Mesodermal cell (in vitro differentiated cells): ENCODE measurements around the gene OR13C3. TPM values are rescaled to one million over a fixed set of nuclear protein-coding genes. Genes with fewer than 3 reads are reported as not detected.

Experiments used
- H3K27ac ChIP-seq: 2 replicates; pipeline ENCODE4 v1.7.0; 2013; ENCODE audit warnings: mild to moderate bottlenecking, low read depth, low read length, moderate library complexity; ENCODE audit not compliant: severe bottlenecking
- H3K36me3 ChIP-seq: 2 replicates; pipeline ENCODE4 v1.7.1; 2013; ENCODE audit warnings: mild to moderate bottlenecking, low read length, moderate library complexity; ENCODE audit not compliant: control insufficient read depth, insufficient read depth
- H3K4me1 ChIP-seq: one replicate; pipeline ENCODE4 v1.7.1; 2013; ENCODE audit warnings: mild to moderate bottlenecking, low read length; ENCODE audit not compliant: insufficient read depth, control insufficient read depth, poor library complexity, severe bottlenecking
- H3K4me3 ChIP-seq: 2 replicates; pipeline ENCODE4 v1.7.0; 2013; ENCODE audit warnings: low read length, control low read depth, mild to moderate bottlenecking; ENCODE audit not compliant: insufficient read depth, poor library complexity, severe bottlenecking; ENCODE audit errors: extremely low read depth
- H3K9me3 ChIP-seq: 2 replicates; pipeline ENCODE4 v1.7.1; 2013; ENCODE audit warnings: mild to moderate bottlenecking, low read length, moderate library complexity; ENCODE audit not compliant: control insufficient read depth
- WGBS, 2 experiments: methylation state at CpG; one replicate each; pipeline ENCODE4 v1.1.5; 2013; ENCODE audit warnings: missing lambda C conversion rate in 2 of 2; ENCODE audit not compliant: insufficient coverage in 2 of 2; 5-methylcytosine and 5-hydroxymethylcytosine counted together
- polyA plus RNA-seq, 2 experiments: library from polyadenylated mRNA; stranded (reverse); fragments of 50-300 nt; gene quantifications; one replicate each; pipeline ENCODE4 v1.2.3, GENCODE V29; 2013

OR13C3 gene
- not detected for polyA plus RNA-seq (2013, experiment 1 of 2)
- polyA plus RNA-seq (2013, experiment 2 of 2): not detected

DNA sequence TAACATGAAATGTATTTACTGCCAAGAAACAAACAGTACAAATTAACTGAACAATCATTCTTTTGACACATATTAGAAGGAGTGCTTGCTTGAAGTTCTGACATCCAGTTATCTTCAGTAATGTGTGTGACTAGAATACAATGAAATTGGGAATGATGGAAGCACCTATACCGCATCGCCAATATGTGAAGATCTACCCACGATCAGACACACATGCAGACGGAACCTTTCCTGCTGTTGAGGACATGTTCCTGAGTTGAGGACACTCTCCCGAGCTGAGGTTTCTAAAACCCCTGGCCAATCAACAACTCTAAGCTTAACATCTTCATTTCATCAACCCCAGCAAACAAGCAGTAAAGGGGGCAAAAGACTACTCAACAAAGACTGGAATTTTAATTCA lies at the start of gene OR13C3:
Gene OR13C3 (minus strand): TSS at position 101 of the 400 bp plus-strand sequence. CDS start 133 bp downstream, outside the sequence.
- WGBS, 2 experiments: 86 to 100% methylated on average over 3 to 4 of the region's 5 CpGs
- no peaks in the 10 kb centered on the region for H3K4me1 ChIP-seq
- no peak within 1 kb of the TSS for H3K4me3 ChIP-seq
- no peak within 1 kb of the TSS for H3K27ac ChIP-seq
- no peaks in the 10 kb centered on the region for H3K9me3 ChIP-seq
- H3K36me3 ChIP-seq: no peaks in the 10 kb centered on the region

DNA sequence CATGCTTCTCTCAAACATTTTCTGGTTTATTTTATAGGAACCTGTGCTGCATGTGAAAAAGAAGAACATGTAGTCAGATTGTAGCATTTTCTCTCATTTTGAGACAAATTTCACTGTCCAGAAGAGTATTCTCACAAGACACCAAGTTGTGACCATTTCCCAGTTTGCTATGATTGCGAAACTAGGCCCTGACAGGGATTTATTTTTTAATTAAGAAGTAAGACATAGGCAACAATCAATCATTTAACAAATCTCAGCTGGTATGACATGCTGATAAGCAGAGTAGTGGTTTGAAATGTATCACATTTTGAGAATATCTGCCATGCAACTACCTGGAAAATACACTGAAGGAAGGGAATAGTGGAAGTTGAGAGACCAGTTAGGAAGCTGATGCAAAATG lies 43.9 kb upstream of the OR13C3 start:
- Histone ChIP-seq H3K27ac (no peak overlapping the region), H3K36me3 (no peaks in the 10 kb centered on the region), H3K4me3 (no peak overlapping the region), H3K4me1 (no peaks in the 10 kb centered on the region), H3K9me3 (no peaks in the 10 kb centered on the region)
- no CpG with 5 or more reads among the region's 1 CpG for WGBS, 2 experiments

DNA sequence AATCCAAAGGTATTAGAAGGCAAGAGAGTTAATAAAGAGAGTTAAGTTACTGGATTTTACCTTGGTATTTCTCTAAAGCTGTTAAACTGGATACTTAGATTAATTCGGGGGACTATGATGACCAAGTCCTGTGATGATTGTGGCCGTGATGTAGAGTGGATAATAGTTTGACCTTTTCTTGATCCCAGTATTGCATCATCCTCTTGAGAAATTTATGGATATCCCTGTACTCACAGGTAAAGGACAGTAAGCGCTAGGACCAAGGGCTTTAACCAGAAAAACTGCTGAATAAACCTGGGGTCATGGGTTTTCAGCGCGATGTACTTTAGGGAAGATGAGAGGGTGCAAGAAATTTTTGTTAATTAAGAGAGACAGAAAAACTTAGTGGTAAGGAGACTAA lies 40.6 kb upstream of the OR13C3 start:
- Histone ChIP-seq H3K27ac (no peak overlapping the region), H3K9me3 (no peaks in the 10 kb centered on the region), H3K4me1 (no peaks in the 10 kb centered on the region), H3K4me3 (no peak overlapping the region), H3K36me3 (no peaks in the 10 kb centered on the region)
- WGBS, 2 experiments: 80 to 98% methylated on average over 2 to 3 of the region's 5 CpGs

DNA sequence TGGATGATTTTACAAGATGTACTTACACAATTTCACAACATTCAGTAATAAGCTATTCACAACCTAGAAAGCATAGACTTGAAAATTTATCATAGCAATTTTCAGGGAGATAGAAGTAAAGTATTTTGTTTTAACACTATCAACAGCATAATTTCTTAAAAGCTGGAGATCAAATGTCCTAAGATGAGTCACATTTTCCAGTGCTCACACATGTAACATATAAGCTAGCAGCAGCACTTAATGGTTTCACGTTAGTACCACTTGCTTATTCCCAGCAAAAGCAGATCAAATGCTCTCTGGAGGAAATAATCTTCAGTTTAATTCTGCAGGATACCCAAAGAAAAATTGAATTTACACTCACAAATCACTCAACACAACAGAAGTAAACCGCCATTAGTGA lies 38.8 kb upstream of the OR13C3 start:
- 67 to 89% methylated on average over 1 of the region's 2 CpGs for WGBS, 2 experiments
- H3K36me3 ChIP-seq: no peaks in the 10 kb centered on the region
- H3K9me3 ChIP-seq: peaks cover 4% of the 10 kb centered on the region
- H3K4me3 ChIP-seq: no peak overlapping the region
- H3K4me1 ChIP-seq: no peaks in the 10 kb centered on the region
- no peak overlapping the region for H3K27ac ChIP-seq

DNA sequence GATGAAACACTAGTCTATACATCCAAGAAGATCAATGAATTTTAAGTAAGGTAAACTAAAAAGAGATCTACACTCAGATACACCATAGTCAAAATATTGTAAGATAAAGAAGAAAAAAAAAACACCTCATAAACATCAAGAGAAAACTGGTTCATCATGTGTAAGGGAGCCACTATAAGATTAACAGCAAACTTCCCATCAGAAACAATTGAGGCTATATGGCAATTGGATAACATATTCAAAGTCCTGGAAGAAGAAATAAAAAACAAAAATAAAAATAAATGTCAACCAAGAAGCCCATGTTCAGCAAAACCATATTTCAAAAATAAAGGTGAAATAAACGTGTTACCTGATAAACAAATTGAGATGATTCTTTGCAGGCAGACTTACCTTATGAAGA lies 36.0 kb upstream of the OR13C3 start:
- Histone ChIP-seq H3K27ac (no peak overlapping the region), H3K36me3 (no peaks in the 10 kb centered on the region), H3K4me1 (no peaks in the 10 kb centered on the region), H3K9me3 (peaks cover 4% of the 10 kb centered on the region), H3K4me3 (no peak overlapping the region)
- no CpG with 5 or more reads among the region's 1 CpG for WGBS, 2 experiments

DNA sequence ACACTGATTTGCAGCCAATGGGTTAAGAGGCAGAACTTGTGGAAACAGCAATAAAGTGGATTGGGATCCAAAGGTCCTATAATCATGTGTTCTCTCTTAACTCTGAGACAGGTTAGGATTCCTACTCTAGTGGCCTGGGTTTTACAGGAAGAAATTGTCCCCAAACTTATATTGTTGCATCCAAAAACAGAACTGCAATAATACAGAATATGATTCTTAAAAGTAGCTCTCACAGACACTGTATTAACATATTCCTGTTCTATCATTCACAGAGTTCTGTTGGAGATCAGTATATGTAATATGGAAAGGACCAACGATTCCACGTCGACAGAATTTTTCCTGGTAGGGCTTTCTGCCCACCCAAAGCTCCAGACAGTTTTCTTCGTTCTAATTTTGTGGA lies 32.2 kb upstream of the OR13C3 start, which contains the start of gene OR13C8:
Gene OR13C8 (plus strand): TSS at position 301 of the 400 bp plus-strand sequence. CDS start 0 bp downstream, at position 301.
- Histone ChIP-seq H3K9me3 (peaks cover 4% of the 10 kb centered on the region), H3K4me1 (no peaks in the 10 kb centered on the region), H3K4me3 (no peak within 1 kb of the TSS), H3K27ac (no peak within 1 kb of the TSS), H3K36me3 (no peaks in the 10 kb centered on the region)
- WGBS, 2 experiments: 100% methylated on average over 1 of the region's 4 CpGs; no CpG with 5 or more reads in 1 of the 2 experiments

DNA sequence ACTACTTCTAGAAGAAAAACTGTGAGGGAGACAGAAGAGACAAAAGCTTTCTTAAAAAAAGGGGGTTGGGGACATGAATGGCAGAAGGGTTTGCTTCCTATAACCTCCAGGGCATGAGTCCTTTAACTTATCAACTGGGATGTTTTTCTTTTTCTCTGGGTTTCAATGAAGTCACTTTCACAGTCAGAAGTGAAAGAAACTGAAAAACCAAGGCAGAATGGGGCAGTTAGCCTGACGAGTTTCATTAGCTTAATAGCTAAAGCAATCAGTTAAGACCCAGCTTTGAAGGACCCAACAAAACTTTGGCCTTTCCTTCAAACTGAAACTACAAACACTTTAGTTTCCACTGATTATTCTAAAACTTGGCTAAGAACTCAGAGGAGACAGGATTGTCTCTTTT lies 27.7 kb upstream of the OR13C3 start:
- H3K9me3 ChIP-seq: no peaks in the 10 kb centered on the region
- no peaks in the 10 kb centered on the region for H3K4me1 ChIP-seq
- no peaks in the 10 kb centered on the region for H3K36me3 ChIP-seq
- 57% methylated on average over 1 of the region's 1 CpG; no CpG with 5 or more reads in 1 of the 2 experiments for WGBS, 2 experiments
- H3K27ac ChIP-seq: no peak overlapping the region
- H3K4me3 ChIP-seq: no peak overlapping the region

DNA sequence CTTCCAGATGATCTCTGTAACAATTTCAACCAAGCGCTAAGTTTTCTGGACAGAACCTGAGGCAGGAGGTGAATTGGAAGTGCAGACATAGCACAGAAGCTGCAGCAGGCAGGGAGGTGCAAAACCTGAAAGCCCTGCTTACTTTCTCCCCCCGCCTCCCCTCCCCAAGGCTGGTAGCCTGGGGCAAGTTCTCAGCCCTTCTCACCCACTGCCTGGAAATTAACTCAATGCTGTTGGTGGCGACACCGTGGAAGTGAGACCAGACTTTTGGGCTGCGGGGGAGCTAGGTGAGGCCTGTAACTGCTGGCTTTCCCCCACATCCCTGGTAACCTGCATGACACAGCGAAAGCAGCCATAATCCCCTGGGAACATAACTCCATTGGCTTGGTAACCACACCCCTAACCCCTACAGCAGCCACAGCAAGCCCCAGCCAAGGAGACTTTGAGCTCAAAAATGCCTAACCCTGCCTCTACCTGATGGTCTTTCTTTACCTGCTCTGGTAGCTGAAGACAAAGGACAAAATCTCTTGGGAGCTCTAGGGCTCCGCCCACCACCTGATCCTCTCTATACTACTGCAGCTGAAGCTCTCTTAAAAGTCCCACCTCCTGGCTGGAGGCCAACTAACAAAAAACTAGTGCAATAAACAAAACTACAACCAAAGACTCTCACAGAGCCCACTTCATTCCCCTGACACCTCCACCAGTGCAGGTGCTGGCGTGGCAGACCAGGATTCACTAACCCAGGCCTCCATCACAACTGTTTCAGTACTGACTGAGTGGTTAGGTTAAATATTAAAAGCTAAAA lies 20.4 kb upstream of the OR13C3 start:
- Histone ChIP-seq H3K36me3 (no peaks in the 10 kb centered on the region), H3K27ac (no peak overlapping the region), H3K4me3 (no peak overlapping the region), H3K9me3 (no peaks in the 10 kb centered on the region), H3K4me1 (no peaks in the 10 kb centered on the region)
- 88 to 94% methylated on average over 4 to 7 of the region's 8 CpGs for WGBS, 2 experiments

DNA sequence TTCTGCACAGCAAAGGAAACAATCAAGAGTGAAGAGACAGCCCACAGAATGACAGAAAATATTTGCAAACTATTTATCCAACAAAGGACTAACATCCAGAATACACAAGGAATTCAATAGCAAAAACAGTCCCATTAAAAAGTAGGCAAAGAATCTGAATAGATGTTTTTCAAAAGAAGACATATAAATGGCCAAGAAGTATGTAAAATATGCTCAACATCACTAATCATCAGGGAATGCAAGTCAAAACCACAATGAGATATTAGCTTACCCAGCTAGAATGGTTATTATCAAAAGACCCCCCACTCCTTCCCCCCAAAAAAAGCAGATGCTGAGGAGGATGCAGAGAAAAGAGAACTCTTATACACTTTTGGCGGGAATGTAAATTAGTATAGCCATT lies 18.9 kb upstream of the OR13C3 start:
- WGBS, 2 experiments: no CpG with 5 or more reads among the region's 1 CpG
- H3K36me3 ChIP-seq: no peaks in the 10 kb centered on the region
- no peaks in the 10 kb centered on the region for H3K4me1 ChIP-seq
- H3K4me3 ChIP-seq: no peak overlapping the region
- H3K27ac ChIP-seq: no peak overlapping the region
- no peaks in the 10 kb centered on the region for H3K9me3 ChIP-seq

DNA sequence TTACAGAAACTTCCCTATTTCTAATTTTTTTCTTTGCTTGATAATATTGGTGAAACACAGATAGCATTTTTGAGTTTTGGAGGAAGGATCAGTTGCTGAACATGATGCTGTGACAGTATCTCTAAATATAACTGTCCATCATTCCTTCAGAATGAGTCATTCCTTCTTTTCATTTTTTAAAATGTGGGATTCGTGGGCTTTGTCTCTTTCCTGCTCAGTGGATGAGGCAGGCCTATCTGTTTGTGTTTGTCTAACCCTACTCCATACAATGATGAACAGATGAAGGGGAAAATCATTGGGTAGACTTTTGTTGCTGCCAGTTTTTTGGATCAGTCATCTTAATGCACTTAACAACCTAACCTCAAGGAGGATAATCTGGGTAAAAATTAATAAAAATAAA lies 16.6 kb upstream of the OR13C3 start:
- Histone ChIP-seq H3K9me3 (no peaks in the 10 kb centered on the region), H3K36me3 (no peaks in the 10 kb centered on the region), H3K4me3 (no peak overlapping the region), H3K27ac (no peak overlapping the region), H3K4me1 (no peaks in the 10 kb centered on the region)
- 50% methylated on average over 1 of the region's 1 CpG; no CpG with 5 or more reads in 1 of the 2 experiments for WGBS, 2 experiments

DNA sequence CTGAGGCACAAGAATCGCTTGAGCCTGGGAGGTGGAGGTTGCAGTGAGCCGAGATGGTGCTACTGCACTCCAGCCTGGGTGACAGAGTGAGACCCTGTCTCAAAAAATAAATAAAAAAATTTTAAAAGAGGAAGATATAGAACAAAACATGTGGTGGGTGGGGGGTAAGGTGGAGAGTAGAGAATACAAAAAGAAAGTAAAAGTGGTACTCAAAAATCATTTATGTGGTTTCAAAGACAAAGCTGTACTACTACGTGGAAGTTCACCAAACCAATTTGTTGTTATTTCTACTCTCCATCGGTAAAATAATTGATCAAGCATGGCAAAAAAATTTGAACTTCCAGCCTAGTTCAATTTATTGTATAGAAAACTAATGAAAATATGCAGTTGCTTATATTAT lies 8.0 kb upstream of the OR13C3 start:
- Histone ChIP-seq H3K9me3 (no peaks in the 10 kb centered on the region), H3K36me3 (no peaks in the 10 kb centered on the region), H3K4me3 (no peak overlapping the region), H3K27ac (no peak overlapping the region), H3K4me1 (no peaks in the 10 kb centered on the region)
- WGBS, 2 experiments: 90% methylated on average over 2 of the region's 4 CpGs; no CpG with 5 or more reads in 1 of the 2 experiments
